ENCODE data around the gene EPHA3. TPM values are rescaled to one million over a fixed set of nuclear protein-coding genes. Genes with fewer than 3 reads are reported as not detected.

The EPHA3 gene
- total and polyA plus RNA-seq, 10 of the 15 experiments (the other 5 are each of a cell fraction or from before 2014, with no cell fraction given), result 0.03 to 39.0 (median 0.07) TPM; not detected in 4

GRCh38 chr3:89411201-89411600, 303.8 kb downstream of the EPHA3 start:
- no peak for DNase-seq (ENCODE audit: low read depth, low spot score)
- no peaks in the 10 kb centered on the region for H3K4me1 ChIP-seq (ENCODE audit: control insufficient read depth, insufficient read depth, low read length)
- H3K27me3 ChIP-seq (replicated peaks in 1 of 2; ENCODE audit: control insufficient read depth in 2 of 2, insufficient read depth in 2 of 2, low read length in 1 of 2), result no peaks in the 10 kb centered on the region
- no peak overlapping the region for H3K4me2 ChIP-seq (ENCODE audit: control insufficient read depth, insufficient read depth)
- TF ChIP-seq RCOR1 (conservative IDR thresholded peaks at IDR 0.05; ENCODE audit: low read depth, low read length), result no peak
- TF ChIP-seq TCF3 (IDR thresholded peaks at IDR 0.05; ENCODE audit: borderline replicate concordance, insufficient read depth, low read depth, low read length), result no peak
- no peak for TF ChIP-seq HCFC1 (IDR thresholded peaks at IDR 0.05; ENCODE audit: low read length)
- TF ChIP-seq STAT3 (IDR thresholded peaks at IDR 0.05; ENCODE audit: low read depth, low read length), result no peak
- no peak for TF ChIP-seq WRNIP1 (IDR thresholded peaks at IDR 0.05; ENCODE audit: borderline replicate concordance, low read depth, low read length)
- no peak for TF ChIP-seq FOXK2 (IDR thresholded peaks at IDR 0.05)
- TF ChIP-seq ZBTB33 (IDR thresholded peaks at IDR 0.05), result no peak
- TF ChIP-seq MTA2 (IDR thresholded peaks at IDR 0.05; ENCODE audit: low read depth), result no peak
- no peak for TF ChIP-seq NR2F1 (conservative IDR thresholded peaks at IDR 0.05)
- no peak for TF ChIP-seq SUPT20H (IDR thresholded peaks at IDR 0.05; ENCODE audit: borderline replicate concordance, control insufficient read depth, low read depth, low read length)
- TF ChIP-seq SUZ12 (IDR thresholded peaks at IDR 0.05; ENCODE audit: unreplicated experiment), result no peak
- TF ChIP-seq POU2F2 (IDR thresholded peaks at IDR 0.05; ENCODE audit: borderline replicate concordance, low read depth, low read length), result no peak
- TF ChIP-seq PRDM15 (CRISPR knock-in tag; IDR thresholded peaks at IDR 0.05), result no peak
- no peak for TF ChIP-seq NR2C2 (IDR thresholded peaks at IDR 0.05; ENCODE audit: borderline replicate concordance, control insufficient read depth, insufficient read length, low read depth)
- TF ChIP-seq NFYB (IDR thresholded peaks at IDR 0.05; ENCODE audit: insufficient read depth, low read depth, low read length), result no peak
- TF ChIP-seq SIN3A (IDR thresholded peaks at IDR 0.05; ENCODE audit: low read depth, low read length), result no peak
- no peak for TF ChIP-seq DPF2 (IDR thresholded peaks at IDR 0.05)
- no peak for FAIRE-seq
- intact Hi-C loops (cut with micrococcal nuclease; ENCODE audit: unreplicated experiment) (no loop called here), in situ Hi-C loops (cut with MboI) (no loop called here)
- ChIA-PET CTCF (interaction anchor here (0.5 to 0.9 kb wide), 2 partner anchors 15 to 31 kb away, joined by 3 read pairs; no protein-coding TSS in a partner anchor), SMC1A (ENCODE audit: uncharacterized antibody, unreplicated experiment) (interaction anchor here (0.6 to 3.0 kb wide), 8 partner anchors 9 to 680 kb away, joined by 3 to 12 read pairs (median 4); no protein-coding TSS in a partner anchor), POLR2A (no interaction called here), RAD21 (ENCODE audit: unreplicated experiment) (interaction anchor here (1.1 to 2.2 kb wide), 2 partner anchors 13 to 681 kb away, joined by 4 to 5 read pairs; no protein-coding TSS in a partner anchor)
- no TSS peak for BruUV-seq (replicated peaks)
- no peaks in the 10 kb centered on the region for H3K9me3 ChIP-seq (replicated peaks; ENCODE audit: control insufficient read depth, insufficient read depth, low read length)
- no peak overlapping the region for H2AFZ ChIP-seq (ENCODE audit: control insufficient read depth, low read depth, low read length)
- H4K20me1 ChIP-seq (ENCODE audit: control insufficient read depth, insufficient read depth), result no peaks in the 10 kb centered on the region
- 7% methylated on average over 3 of the region's 3 CpGs for WGBS (ENCODE audit: insufficient coverage, insufficient replicate concordance, low lambda C conversion rate, missing lambda C conversion rate)
- H3K9ac ChIP-seq (ENCODE audit: control insufficient read depth, insufficient read depth, low read length), result no peak overlapping the region
- ATAC-seq, result no peak
- H3K79me2 ChIP-seq (ENCODE audit: control insufficient read depth, insufficient read depth, low read length), result no peaks in the 10 kb centered on the region
- H3K4me3 ChIP-seq, result no peak overlapping the region
- no peaks in the 10 kb centered on the region for H3K36me3 ChIP-seq (ENCODE audit: control insufficient read depth in 2 of 2, insufficient read depth in 2 of 2, low read length in 1 of 2)
- no peak overlapping the region for H3K27ac ChIP-seq (ENCODE audit: control insufficient read depth, insufficient read depth)

Measured in GM12878 (cell line).